PC-9 (cell line): Measurements from ENCODE around the gene PRMT1.

ENCODE experiments used
- CTCF ChIP-seq: fragments of 200-600 bp; sonication (generic); conservative IDR thresholded peaks from 2 replicates; pipeline ENCODE4 v1.6.1; 2017; ENCODE audit warnings: mixed run types, antibody characterized with exemption, mild to moderate bottlenecking, moderate library complexity
- EZH2 ChIP-seq: fragments of 200-600 bp; sonication (generic); IDR thresholded peaks from 2 replicates; pipeline ENCODE4 v1.8.0; 2017; ENCODE audit warnings: antibody characterized with exemption, low read depth

- TF ChIP-seq EZH2 (no peak), CTCF (no peak)
These were observed 41.4 kb upstream of the PRMT1 start for GRCh38 chr19:49635530-49636232.
